GM23248 (cell line): ENCODE results near the gene SRP54. TPM values are rescaled to one million over a fixed set of nuclear protein-coding genes. Genes with fewer than 3 reads are reported as not detected.
A peak's percentile ranks its signal among the peaks of the same experiment; 100 is the strongest.

Experiments
- DNase-seq: peaks from one replicate; pipeline ENCODE4 v3.0.0-alpha.2; 2015
- H2AFZ ChIP-seq: fragments of 200-600 bp; sonication (generic); 2 replicates; pipeline ENCODE4 v1.6.1; 2016; ENCODE audit warnings: antibody characterized with exemption
- H3F3A ChIP-seq: fragments of 200-600 bp; sonication (generic); 2 replicates; pipeline ENCODE4 v1.6.1; 2016; ENCODE audit warnings: mild to moderate bottlenecking, antibody characterized with exemption, mixed run types; ENCODE audit not compliant: insufficient read depth
- H3K27ac ChIP-seq: fragments of 200-600 bp; sonication (generic); 2 replicates; pipeline ENCODE4 v1.5.1; 2016; ENCODE audit warnings: mild to moderate bottlenecking
- H3K27me3 ChIP-seq: fragments of 200-600 bp; sonication (generic); replicated peaks from 2 replicates; pipeline ENCODE4 v1.6.1; 2016; ENCODE audit warnings: mild to moderate bottlenecking; ENCODE audit not compliant: insufficient read depth
- H3K36me3 ChIP-seq: fragments of 200-600 bp; sonication (generic); 2 replicates; pipeline ENCODE4 v1.6.1; 2016; ENCODE audit warnings: low read depth, mild to moderate bottlenecking
- H3K4me1 ChIP-seq: fragments of 200-600 bp; sonication (generic); 2 replicates; pipeline ENCODE4 v1.6.1; 2016; ENCODE audit warnings: mild to moderate bottlenecking; ENCODE audit not compliant: insufficient read depth
- H3K4me2 ChIP-seq: fragments of 200-600 bp; sonication (generic); one replicate; pipeline ENCODE4 v1.6.1; 2016; ENCODE audit warnings: mild to moderate bottlenecking; ENCODE audit not compliant: unreplicated experiment
- H3K4me3 ChIP-seq: fragments of 200-600 bp; sonication (generic); 2 replicates; pipeline ENCODE4 v1.5.1; 2016; ENCODE audit warnings: mild to moderate bottlenecking
- H3K79me2 ChIP-seq: fragments of 200-600 bp; sonication (generic); 2 replicates; pipeline ENCODE4 v1.6.1; 2016; ENCODE audit warnings: mild to moderate bottlenecking; ENCODE audit not compliant: insufficient read depth
- H3K9ac ChIP-seq: fragments of 200-600 bp; sonication (generic); 2 replicates; pipeline ENCODE4 v1.6.1; 2016; ENCODE audit warnings: mild to moderate bottlenecking
- H3K9me2 ChIP-seq: fragments of 200-600 bp; sonication (generic); 2 replicates; pipeline ENCODE4 v1.6.1; 2016; ENCODE audit warnings: mixed run types, mild to moderate bottlenecking, moderate library complexity; ENCODE audit not compliant: insufficient read depth
- H3K9me3 ChIP-seq: fragments of 200-600 bp; sonication (generic); one replicate; pipeline ENCODE4 v1.6.1; 2017; ENCODE audit warnings: low read depth
- H4K20me1 ChIP-seq: fragments of 200-600 bp; sonication (generic); 2 replicates; pipeline ENCODE4 v1.6.0; 2016; ENCODE audit not compliant: insufficient read depth
- EZH2 ChIP-seq: fragments of 200-600 bp; sonication (generic); IDR thresholded peaks from 2 replicates; pipeline ENCODE4 v1.6.1; 2018; ENCODE audit warnings: antibody characterized with exemption, mild to moderate bottlenecking; ENCODE audit not compliant: insufficient read depth, poor library complexity, severe bottlenecking
- EZH2phosphoT487 ChIP-seq: fragments of 200-600 bp; sonication (generic); IDR thresholded peaks from 2 replicates; pipeline ENCODE4 v1.6.1; 2018; ENCODE audit warnings: antibody characterized with exemption, moderate library complexity, mild to moderate bottlenecking, low read depth; ENCODE audit not compliant: insufficient read depth
- WGBS, 2 experiments: methylation state at CpG; one replicate each; pipeline ENCODE4 v1.1.6; 2015 to 2017; ENCODE audit warnings: low lambda C conversion rate in 2 of 2, low coverage in 1 of 2; ENCODE audit errors: missing lambda C conversion rate in 2 of 2; 5-methylcytosine and 5-hydroxymethylcytosine counted together
- in situ Hi-C: fragments of 300-500 bp; cut with MboI; formaldehyde crosslinking; loops from 2 replicates; pipeline ENCODE4 v1.15.0; 2020
- polyA plus RNA-seq: library from polyadenylated mRNA; unstranded; fragments of >200 nt; fragmentation: Nextera tagmentation; extraction: Ambion mirVana; gene quantifications from 2 replicates; pipeline ENCODE4 v1.2.1, GENCODE V29; 2016
- total RNA-seq: library from RNA; depleted of rRNA; stranded (reverse); fragments of >200 nt; shearing (Covaris generic); gene quantifications from 2 replicates; pipeline ENCODE4 v1.2.3, GENCODE V29; 2014

Gene SRP54
- total and polyA plus RNA-seq, 2 experiments from 2014 or later, result 78.0 to 78.8 TPM

DNA sequence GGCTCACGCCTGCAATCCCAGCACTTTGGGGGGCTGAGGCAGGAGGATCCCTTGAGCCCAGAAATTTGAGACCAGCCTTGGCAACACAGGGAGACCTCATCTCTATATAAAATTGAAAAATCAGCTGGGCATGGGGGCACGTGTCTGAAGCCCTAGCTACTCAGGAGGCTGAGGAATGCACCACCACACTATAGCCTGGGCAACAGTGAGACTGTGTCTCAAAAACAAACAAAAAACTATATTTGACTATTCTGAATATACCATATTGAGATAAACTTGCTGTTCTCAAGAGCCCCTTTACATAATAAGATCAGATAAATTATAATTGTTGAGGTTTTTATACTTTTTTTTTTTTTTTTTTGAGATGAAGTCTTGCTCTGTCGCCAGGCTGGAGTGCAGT is 44.9 kb upstream of the SRP54 start:
- 88 to 91% methylated on average over 3 of the region's 3 CpGs for WGBS, 2 experiments

DNA sequence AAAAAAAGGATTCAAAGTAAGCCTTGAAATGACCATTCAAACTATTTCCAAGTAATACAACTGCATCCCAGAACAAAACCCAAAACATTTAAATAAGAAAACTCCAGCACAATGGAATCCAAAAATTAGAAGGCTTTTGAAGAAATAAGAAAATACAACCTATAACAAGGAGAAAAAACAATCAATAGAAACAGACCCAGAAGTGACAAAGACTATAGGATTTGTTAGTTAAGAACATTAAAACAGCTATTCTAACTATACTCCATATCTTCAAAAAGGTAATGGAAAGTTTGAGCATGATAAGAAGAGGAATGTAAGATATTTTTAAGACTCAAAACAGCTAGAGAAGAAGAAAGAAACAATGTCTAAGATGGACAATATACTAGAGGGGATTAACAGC is 39.3 kb upstream of the SRP54 start:
- in situ Hi-C loops, result no loop called here

More for the DNA sequence above, 44.9 kb upstream of the SRP54 start:
- Histone ChIP-seq H2AFZ (no peak overlapping the region), H3K27ac (no peak overlapping the region), H3F3A (no peaks in the 10 kb centered on the region), H3K4me2 (no peak overlapping the region), H3K36me3 (no peaks in the 10 kb centered on the region), H4K20me1 (no peaks in the 10 kb centered on the region), H3K4me1 (peaks cover 7% of the 10 kb centered on the region; the same call in 1 of the 2 replicates), H3K4me3 (no peak overlapping the region), H3K27me3 (no peaks in the 10 kb centered on the region), H3K9me2 (no peaks in the 10 kb centered on the region), H3K9me3 (no peaks in the 10 kb centered on the region), H3K9ac (no peak overlapping the region), H3K79me2 (no peaks in the 10 kb centered on the region)
- TF ChIP-seq EZH2 (no peak), EZH2phosphoT487 (no peak)
- DNase-seq, result no peak
- in situ Hi-C loops, result no loop called here

GRCh38 chr14:34944744-34945143 is 38.0 kb upstream of the SRP54 start:
- no peak overlapping the region for H3K27ac ChIP-seq
- no peak overlapping the region for H3K4me3 ChIP-seq
- H3K36me3 ChIP-seq, result no peaks in the 10 kb centered on the region
- H2AFZ ChIP-seq, result no peak overlapping the region
- H3K79me2 ChIP-seq, result no peaks in the 10 kb centered on the region
- no peaks in the 10 kb centered on the region for H3K9me3 ChIP-seq
- no peaks in the 10 kb centered on the region for H3K9me2 ChIP-seq
- H3K27me3 ChIP-seq, result no peaks in the 10 kb centered on the region
- no peaks in the 10 kb centered on the region for H3K4me1 ChIP-seq
- no peak for DNase-seq
- no peak for TF ChIP-seq EZH2
- TF ChIP-seq EZH2phosphoT487, result no peak
- no peak overlapping the region for H3K9ac ChIP-seq
- no peak overlapping the region for H3K4me2 ChIP-seq
- no peaks in the 10 kb centered on the region for H3F3A ChIP-seq
- no peaks in the 10 kb centered on the region for H4K20me1 ChIP-seq
- WGBS, 2 experiments, result 96 to 98% methylated on average over 7 of the region's 7 CpGs
- in situ Hi-C loops, result no loop called here

More for the DNA sequence above, 39.3 kb upstream of the SRP54 start:
- no peak overlapping the region for H2AFZ ChIP-seq
- H3K36me3 ChIP-seq, result no peaks in the 10 kb centered on the region
- H4K20me1 ChIP-seq, result no peaks in the 10 kb centered on the region
- no peaks in the 10 kb centered on the region for H3K9me3 ChIP-seq
- no peak overlapping the region for H3K4me2 ChIP-seq
- no peaks in the 10 kb centered on the region for H3F3A ChIP-seq
- no peaks in the 10 kb centered on the region for H3K4me1 ChIP-seq
- H3K4me3 ChIP-seq, result no peak overlapping the region
- H3K27me3 ChIP-seq, result no peaks in the 10 kb centered on the region
- TF ChIP-seq EZH2phosphoT487, result no peak
- no peak for TF ChIP-seq EZH2
- H3K79me2 ChIP-seq, result no peaks in the 10 kb centered on the region
- DNase-seq, result no peak
- H3K27ac ChIP-seq, result no peak overlapping the region
- H3K9me2 ChIP-seq, result no peaks in the 10 kb centered on the region
- no peak overlapping the region for H3K9ac ChIP-seq

DNA sequence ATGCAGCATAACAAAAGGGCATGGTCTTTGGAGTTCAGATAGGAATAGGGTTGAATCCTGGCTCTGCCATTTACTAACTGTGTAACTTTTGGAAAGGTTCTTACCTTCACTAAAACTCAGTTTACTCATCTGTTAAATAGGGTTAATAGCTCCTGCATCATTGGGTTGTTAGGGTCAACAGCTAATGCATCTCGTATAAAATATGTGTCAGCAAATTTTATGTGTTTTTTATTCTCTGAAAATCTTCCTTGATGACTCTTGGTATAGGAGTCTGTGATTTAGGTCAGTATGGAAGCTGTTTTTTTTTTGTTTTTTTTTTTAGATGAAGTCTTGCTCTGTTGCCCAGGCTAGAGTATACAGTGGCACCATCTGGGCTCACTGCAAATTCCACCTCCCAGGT is 36.1 kb upstream of the SRP54 start:
- H4K20me1 ChIP-seq, result no peaks in the 10 kb centered on the region
- no peak overlapping the region for H2AFZ ChIP-seq
- no peak overlapping the region for H3K27ac ChIP-seq
- no peaks in the 10 kb centered on the region for H3K36me3 ChIP-seq
- no peaks in the 10 kb centered on the region for H3K27me3 ChIP-seq
- H3K4me1 ChIP-seq, result no peaks in the 10 kb centered on the region
- DNase-seq, result no peak
- no peaks in the 10 kb centered on the region for H3F3A ChIP-seq
- H3K9ac ChIP-seq, result no peak overlapping the region
- 24 to 29% methylated on average over 1 of the region's 1 CpG for WGBS, 2 experiments
- no peaks in the 10 kb centered on the region for H3K9me3 ChIP-seq
- TF ChIP-seq EZH2 (no peak), EZH2phosphoT487 (no peak)
- H3K4me3 ChIP-seq, result no peak overlapping the region
- H3K9me2 ChIP-seq, result no peaks in the 10 kb centered on the region
- no peaks in the 10 kb centered on the region for H3K79me2 ChIP-seq
- in situ Hi-C loops, result no loop called here
- H3K4me2 ChIP-seq, result no peak overlapping the region

DNA sequence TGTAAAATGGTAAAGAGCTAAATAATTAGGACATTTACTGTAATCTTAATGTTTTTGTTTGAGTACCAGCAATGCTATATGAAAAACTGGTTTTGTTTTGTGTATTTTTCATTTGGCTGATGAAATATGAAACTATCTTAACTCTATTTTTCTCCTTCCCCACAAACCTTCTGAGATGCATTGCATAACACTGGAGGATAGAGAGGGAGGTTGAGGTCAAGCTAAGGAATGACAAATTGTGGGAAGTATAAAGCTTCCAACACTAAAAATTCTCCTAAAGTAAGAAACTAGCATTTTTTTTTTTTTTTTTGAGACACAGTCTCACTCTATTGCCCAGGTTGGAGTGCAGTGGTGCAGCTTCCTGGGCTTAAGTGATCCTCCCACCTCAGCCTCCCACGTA is 31.5 kb upstream of the SRP54 start:
- WGBS, 2 experiments, result 83 to 92% methylated on average over 1 of the region's 1 CpG
- no peak for TF ChIP-seq EZH2phosphoT487
- no peak for TF ChIP-seq EZH2
- no peak overlapping the region for H3K4me2 ChIP-seq
- no peaks in the 10 kb centered on the region for H4K20me1 ChIP-seq
- H3K36me3 ChIP-seq, result no peaks in the 10 kb centered on the region
- no peak overlapping the region for H3K4me3 ChIP-seq
- peak; percentile 43 for DNase-seq
- H3F3A ChIP-seq, result no peaks in the 10 kb centered on the region
- H3K79me2 ChIP-seq, result no peaks in the 10 kb centered on the region
- in situ Hi-C loops, result no loop called here
- H3K4me1 ChIP-seq, result no peaks in the 10 kb centered on the region
- no peak overlapping the region for H2AFZ ChIP-seq
- no peak overlapping the region for H3K27ac ChIP-seq
- no peak overlapping the region for H3K9ac ChIP-seq
- H3K27me3 ChIP-seq, result no peaks in the 10 kb centered on the region
- H3K9me3 ChIP-seq, result no peaks in the 10 kb centered on the region
- no peaks in the 10 kb centered on the region for H3K9me2 ChIP-seq
